Transverse colon (tissue), 4 donors: Measurements from ENCODE around the gene UPP1.

Experiments used
- CTCF ChIP-seq, 5 experiments: fragments of 200-600 bp in 3 of 5; fragments of 450-650 bp in 2 of 5; sonication (generic) in 3 of 5; IDR thresholded peaks; 1 replicate in 2 of 5; 2 replicates in 3 of 5; pipeline ENCODE4 v1.5.1; 2016 to 2017; ENCODE audit warnings: antibody characterized with exemption in 5 of 5, inconsistent platforms in 3 of 5, mild to moderate bottlenecking in 2 of 5, moderate library complexity in 1 of 5
- EP300 ChIP-seq: sonication (generic); formaldehyde crosslinking; IDR thresholded peaks from one replicate; pipeline ENCODE4 v1.6.1; 2017; ENCODE audit warnings: antibody characterized with exemption, low read depth
- POLR2A ChIP-seq: fragments of 450-650 bp; IDR thresholded peaks from one replicate; pipeline ENCODE4 v1.6.1; 2016; ENCODE audit warnings: antibody characterized with exemption, mild to moderate bottlenecking, moderate library complexity
- POLR2AphosphoS5 ChIP-seq, 3 donors: sonication (generic); formaldehyde crosslinking; IDR thresholded peaks; one replicate each; pipeline ENCODE4 v1.6.1; 2016; ENCODE audit warnings: antibody characterized with exemption in 3 of 3

GRCh38 chr7:48091506-48092433 lies 2.7 kb downstream of the UPP1 start:
- TF ChIP-seq CTCF (IDR thresholded peaks at IDR 0.05) (no peak), POLR2A (no peak), POLR2AphosphoS5 (IDR thresholded peaks at IDR 0.05) (no peak), EP300 (no peak)
